K562 (cell line): Measurements from ENCODE around the gene MGA. TPM values are rescaled to one million over a fixed set of nuclear protein-coding genes. Genes with fewer than 3 reads are reported as not detected.
A peak's percentile ranks its signal among the peaks of the same experiment; 100 is the strongest.

ENCODE experiments used
- BCLAF1 ChIP-seq, 2 experiments: fragments of 450-650 bp in 1 of 2; IDR thresholded peaks; 2 replicates each; pipeline ENCODE4 v1.6.1; 2011 to 2017; ENCODE audit warnings: low read depth in 2 of 2, antibody characterized with exemption in 1 of 2, borderline replicate concordance in 1 of 2, low read length in 1 of 2, mild to moderate bottlenecking in 1 of 2, mixed read lengths in 1 of 2; ENCODE audit not compliant: control insufficient read depth in 1 of 2
- CREB3 ChIP-seq: fragments of 450-650 bp; conservative IDR thresholded peaks from 2 replicates; pipeline ENCODE4 v1.6.1; 2016; ENCODE audit warnings: missing genetic modification characterization, low read depth, mild to moderate bottlenecking, missing compliant biosample characterization, moderate library complexity
- CTCFL ChIP-seq: IDR thresholded peaks from 2 replicates; pipeline ENCODE4 v1.6.1; 2011; ENCODE audit warnings: borderline replicate concordance, low read depth, mild to moderate bottlenecking, moderate library complexity, low read length; ENCODE audit not compliant: insufficient read depth, poor library complexity, severe bottlenecking
- DMBX1 ChIP-seq: fragments of 250-450 bp; sonication (Bioruptor Pico); IDR thresholded peaks from 2 replicates; pipeline ENCODE4 v1.8.0; 2022; ENCODE audit warnings: inconsistent platforms, mild to moderate bottlenecking, moderate library complexity, borderline replicate concordance
- MIER1 ChIP-seq: fragments of 450-650 bp; IDR thresholded peaks from 2 replicates; pipeline ENCODE4 v1.6.1; 2016; ENCODE audit warnings: antibody characterized with exemption, mild to moderate bottlenecking, low read depth
- MTA2 ChIP-seq: fragments of 450-650 bp; IDR thresholded peaks from 2 replicates; pipeline ENCODE4 v1.6.1; 2016; ENCODE audit warnings: low read depth
- NFRKB ChIP-seq: fragments of 450-650 bp; IDR thresholded peaks from 2 replicates; pipeline ENCODE4 v1.6.1; 2016; ENCODE audit warnings: low read depth
- RBM14 ChIP-seq: fragments of 200-400 bp; formaldehyde crosslinking; IDR thresholded peaks from 2 replicates; pipeline ENCODE4 v1.6.1; 2018; ENCODE audit warnings: low read depth, mild to moderate bottlenecking, low read length, moderate library complexity, borderline replicate concordance; ENCODE audit not compliant: insufficient read depth
- REST ChIP-seq, 2 experiments: fragments of 450-650 bp; formaldehyde crosslinking in 1 of 2; IDR thresholded peaks; 2 replicates each; pipeline versions ENCODE4 v1.4.0 to v1.6.1; 2014 to 2020; ENCODE audit warnings: mild to moderate bottlenecking in 2 of 2, borderline replicate concordance in 1 of 2, low read depth in 1 of 2
- STAG1 ChIP-seq: sonication (generic); formaldehyde crosslinking; IDR thresholded peaks from 2 replicates; pipeline ENCODE4 v1.5.0; 2020; ENCODE audit warnings: missing genetic modification reagents, borderline replicate concordance
- TAF7 ChIP-seq: fragments of 450-650 bp; IDR thresholded peaks from 2 replicates; pipeline ENCODE4 v1.6.1; 2016; ENCODE audit warnings: missing genetic modification characterization, missing compliant biosample characterization
- ZNF133 ChIP-seq: fragments of 250-450 bp; sonication (Bioruptor Pico); IDR thresholded peaks from 2 replicates; pipeline ENCODE4 v1.4.0; 2020; ENCODE audit warnings: mild to moderate bottlenecking
- polyA plus RNA-seq, 8 experiments: library from polyadenylated mRNA; depleted of rRNA in 4 of 8; stranded (reverse) in 5 of 8; unstranded in 3 of 8; fragments of >200 nt; fragmentation: Nextera tagmentation in 2 of 8; fragmentation: Illumina TruSeq in 1 of 8; extraction: Ambion mirVana in 2 of 8; extraction: Trizol in 1 of 8; gene quantifications; 2 replicates each; pipeline versions ENCODE4 v1.2.1 to v1.2.3, GENCODE V29; 2011 to 2014; ENCODE audit warnings: inconsistent platforms in 1 of 8, missing spikeins in 1 of 8
- total RNA-seq, 7 experiments: library from RNA; depleted of rRNA in 6 of 7; stranded (reverse); fragments of >200 nt in 6 of 7; fragmentation: Illumina TruSeq in 2 of 7; extraction: Trizol in 2 of 7; gene quantifications; 2 replicates each; pipeline versions ENCODE4 v1.2.1 to v1.2.3, GENCODE V29; 2011 to 2021; ENCODE audit warnings: low replicate concordance in 1 of 7

Gene MGA
- total and polyA plus RNA-seq, 9 of the 15 experiments (the other 6 are each of a cell fraction or from before 2014, with no cell fraction given), result 4.7 to 56.1 (median 21.1) TPM

GRCh38 chr15:41659855-41660234 is 360 bp upstream of the MGA start (continued):
- peak; percentile 71 for TF ChIP-seq REST (IDR thresholded peaks at IDR 0.05; ENCODE audit: borderline replicate concordance)
- TF ChIP-seq REST (CRISPR knock-in tag; IDR thresholded peaks at IDR 0.05; ENCODE audit: low read depth), result peak; percentile 21; the same call in 1 of the 2 replicates
- peak; percentile 25; the same call in 1 of the 2 replicates for TF ChIP-seq NFRKB
- peak; percentile 32; the same call in 1 of the 2 replicates for TF ChIP-seq DMBX1 (CRISPR knock-in tag)
- no peak for TF ChIP-seq RBM14
- peak; percentile 33; the same call in 1 of the 2 replicates for TF ChIP-seq TAF7 (tag)
- TF ChIP-seq MIER1, result peak; percentile 55; the same call in 1 of the 2 replicates
- 0 out of 2 replicates have a peak, but pooled peaks have one; percentile 18 for TF ChIP-seq CREB3 (tag)
- TF ChIP-seq BCLAF1 (IDR thresholded peaks at IDR 0.05; ENCODE audit: borderline replicate concordance in 1 of 2, control insufficient read depth in 1 of 2, low read depth in 2 of 2, low read length in 1 of 2), result no peak
- no peak for TF ChIP-seq MTA2
- 0 out of 2 replicates have a peak, but pooled peaks have one; percentile 27 for TF ChIP-seq STAG1 (CRISPR knock-in tag)
- no peak for TF ChIP-seq ZNF133 (CRISPR knock-in tag)
- no peak for TF ChIP-seq CTCFL
